C4-2B (cell line): Measurements from ENCODE around the gene SMCO3.

Source experiments
- CTCF ChIP-seq: fragments of 450-650 bp; conservative IDR thresholded peaks from 2 replicates; pipeline ENCODE4 v1.5.1; 2017; ENCODE audit warnings: mild to moderate bottlenecking
- ZFX ChIP-seq: fragments of 450-650 bp; IDR thresholded peaks from 2 replicates; pipeline ENCODE4 v1.6.1; 2017

GRCh38 chr12:14833952-14834351, 20.0 kb upstream of the SMCO3 start:
- TF ChIP-seq CTCF (no peak), ZFX (no peak)
